ENCODE measurements around the gene NOL4L. TPM values are rescaled to one million over a fixed set of nuclear protein-coding genes. Genes with fewer than 3 reads are reported as not detected.

NOL4L gene
- total RNA-seq, 1 experiment from 2014 or later = 40.9 TPM

DNA sequence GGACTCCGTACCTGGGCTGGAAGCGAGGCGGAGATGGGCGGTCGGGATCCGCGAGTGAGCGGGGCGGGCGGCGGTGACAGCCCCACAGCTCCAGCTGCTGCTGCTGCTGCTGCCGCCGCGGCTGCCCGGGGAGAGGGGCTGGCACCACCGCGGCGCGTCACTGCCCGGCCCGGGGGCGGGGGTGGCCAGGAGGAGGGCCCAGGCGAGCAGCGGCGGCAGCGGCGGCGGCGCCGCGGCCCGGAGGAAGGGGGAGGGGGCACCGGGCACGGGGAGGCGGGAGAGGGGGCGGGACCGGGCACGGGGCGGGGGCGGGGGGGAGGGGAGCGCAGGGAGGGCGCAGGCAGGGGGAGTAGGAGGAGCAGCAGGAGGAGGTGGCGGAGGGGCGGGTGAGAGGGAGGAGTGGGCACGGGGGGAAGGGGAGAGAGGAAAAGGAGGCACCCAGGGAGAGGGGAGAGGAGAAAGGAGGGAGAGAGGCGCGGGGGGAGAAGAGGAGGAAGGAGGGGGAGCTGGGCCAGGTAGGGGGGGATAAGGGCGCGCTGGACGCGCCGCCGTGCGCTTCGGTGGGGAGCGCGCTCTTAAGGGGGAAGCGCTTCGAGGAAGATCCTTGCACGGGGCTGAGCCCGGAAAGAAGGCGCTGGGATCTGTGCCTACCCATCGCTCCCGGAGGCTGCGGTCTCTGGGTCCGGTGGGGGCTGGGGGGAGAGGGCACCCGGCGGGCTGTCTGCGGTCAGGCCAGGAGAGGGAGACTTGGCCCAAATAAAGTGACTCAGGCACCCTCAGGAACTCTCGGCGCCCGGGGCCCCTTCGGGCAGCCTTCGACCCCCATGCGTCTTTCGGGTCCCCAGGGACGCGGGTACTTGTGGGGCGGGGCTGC is 101.5 kb downstream of the NOL4L start:
- H3K79me2 ChIP-seq (ENCODE audit: low read depth) = peaks cover 33% of the 10 kb centered on the region
- no peaks in the 10 kb centered on the region for H3K27me3 ChIP-seq (ENCODE audit: insufficient read depth, low read depth)
- ChIA-PET CTCF (interaction anchor here (0.9 to 1.6 kb wide), 2 partner anchors 8 to 1626 kb away, joined by 6 to 9 read pairs; no protein-coding TSS in a partner anchor), POLR2A (ENCODE audit: unreplicated experiment) (interaction anchor here (0.5 to 0.6 kb wide), 3 partner anchors 98 to 920 kb away, joined by 9 to 28 read pairs (median 21); no protein-coding TSS in a partner anchor)
- H2AFZ ChIP-seq = peak overlapping the region; percentile 79
- no peaks in the 10 kb centered on the region for H3K9me2 ChIP-seq (ENCODE audit: insufficient read depth)
- peaks cover 13% of the 10 kb centered on the region for H3K4me1 ChIP-seq (replicated peaks; ENCODE audit: insufficient read depth)
- TF ChIP-seq EZH2 (IDR thresholded peaks at IDR 0.05; ENCODE audit: low read depth) = no peak
- TF ChIP-seq, protein P1, sequence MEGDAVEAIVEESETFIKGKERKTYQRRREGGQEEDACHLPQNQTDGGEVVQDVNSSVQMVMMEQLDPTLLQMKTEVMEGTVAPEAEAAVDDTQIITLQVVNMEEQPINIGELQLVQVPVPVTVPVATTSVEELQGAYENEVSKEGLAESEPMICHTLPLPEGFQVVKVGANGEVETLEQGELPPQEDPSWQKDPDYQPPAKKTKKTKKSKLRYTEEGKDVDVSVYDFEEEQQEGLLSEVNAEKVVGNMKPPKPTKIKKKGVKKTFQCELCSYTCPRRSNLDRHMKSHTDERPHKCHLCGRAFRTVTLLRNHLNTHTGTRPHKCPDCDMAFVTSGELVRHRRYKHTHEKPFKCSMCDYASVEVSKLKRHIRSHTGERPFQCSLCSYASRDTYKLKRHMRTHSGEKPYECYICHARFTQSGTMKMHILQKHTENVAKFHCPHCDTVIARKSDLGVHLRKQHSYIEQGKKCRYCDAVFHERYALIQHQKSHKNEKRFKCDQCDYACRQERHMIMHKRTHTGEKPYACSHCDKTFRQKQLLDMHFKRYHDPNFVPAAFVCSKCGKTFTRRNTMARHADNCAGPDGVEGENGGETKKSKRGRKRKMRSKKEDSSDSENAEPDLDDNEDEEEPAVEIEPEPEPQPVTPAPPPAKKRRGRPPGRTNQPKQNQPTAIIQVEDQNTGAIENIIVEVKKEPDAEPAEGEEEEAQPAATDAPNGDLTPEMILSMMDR (conservative IDR thresholded peaks at IDR 0.05) = 0 out of 2 replicates have a peak, but pooled peaks have one; percentile 16
- H3K4me3 ChIP-seq = peak overlapping the region; percentile 82
- H4K20me1 ChIP-seq (ENCODE audit: insufficient read depth) = peaks cover 25% of the 10 kb centered on the region
- peaks cover 24% of the 10 kb centered on the region; the same call in 1 of the 2 replicates for H3F3A ChIP-seq (ENCODE audit: insufficient read depth, low read depth)
- H3K9me3 ChIP-seq (ENCODE audit: insufficient read depth, low read depth) = no peaks in the 10 kb centered on the region
- H3K36me3 ChIP-seq (ENCODE audit: low read depth) = no peaks in the 10 kb centered on the region
- H3K4me2 ChIP-seq = peak overlapping the region; percentile 98
- no TSS peak for BruUV-seq (replicated peaks)
- intact Hi-C loops (cut with micrococcal nuclease; ENCODE audit: unreplicated experiment) = loop anchor here (1.0 to 10.0 kb wide), 4 partner anchors 8 to 649 kb away; partner anchors contain the start of gene ASXL1
- H3K27ac ChIP-seq = peak overlapping the region; percentile 41; the same call in 1 of the 2 replicates
- peak; percentile 66 to 86 for DNase-seq

DNA sequence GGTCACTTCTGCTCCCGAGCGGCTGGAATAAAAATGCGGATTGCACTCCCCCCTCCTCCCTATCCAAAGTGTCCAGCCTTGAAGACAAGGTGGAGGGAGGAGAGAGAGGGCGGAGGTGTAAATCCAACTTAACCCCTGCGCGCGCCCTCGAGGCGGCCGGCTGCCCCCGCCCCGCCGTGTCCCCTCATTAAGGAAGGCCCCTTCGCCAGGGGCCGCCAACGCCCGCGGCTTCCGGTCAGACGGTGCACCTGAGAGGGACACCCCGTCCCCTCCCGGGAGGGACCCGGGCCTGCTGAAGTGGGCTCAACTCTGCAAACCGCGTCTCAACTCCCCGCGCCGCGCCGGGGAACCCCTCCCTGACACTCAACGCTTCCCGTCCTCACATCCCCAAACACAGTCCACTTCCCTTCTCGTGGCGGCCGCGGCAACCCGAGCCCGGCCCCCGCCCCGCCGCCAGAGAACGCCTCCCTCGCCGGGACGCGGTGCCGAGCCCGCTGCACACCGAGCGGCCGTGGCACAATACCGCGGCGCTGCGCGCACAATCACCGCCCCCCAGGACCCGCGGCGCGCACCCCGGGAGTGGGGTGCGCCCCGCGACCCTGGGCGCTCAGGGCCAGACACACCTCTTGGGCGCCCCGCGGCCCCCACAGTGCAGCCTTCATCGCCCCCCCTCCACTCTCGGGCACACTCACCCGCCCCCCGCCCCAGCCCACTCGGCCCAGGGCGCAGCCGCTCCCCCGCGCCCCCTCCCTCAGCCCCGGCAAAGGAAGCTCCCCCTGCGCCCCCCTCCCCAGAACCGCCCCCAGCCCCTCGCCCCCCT is 102.5 kb downstream of the NOL4L start:
- Histone ChIP-seq H3K9me2 (ENCODE audit: insufficient read depth) (no peaks in the 10 kb centered on the region), H3K36me3 (ENCODE audit: low read depth) (no peaks in the 10 kb centered on the region), H3K4me2 (peak overlapping the region; percentile 80), H4K20me1 (ENCODE audit: insufficient read depth) (peaks cover 26% of the 10 kb centered on the region), H2AFZ (no peak overlapping the region), H3K79me2 (ENCODE audit: low read depth) (peaks cover 41% of the 10 kb centered on the region), H3K27ac (no peak overlapping the region), H3K4me1 (replicated peaks; ENCODE audit: insufficient read depth) (peaks cover 13% of the 10 kb centered on the region), H3K9me3 (ENCODE audit: insufficient read depth, low read depth) (no peaks in the 10 kb centered on the region), H3F3A (ENCODE audit: insufficient read depth, low read depth) (peaks cover 24% of the 10 kb centered on the region; the same call in 1 of the 2 replicates), H3K27me3 (ENCODE audit: insufficient read depth, low read depth) (no peaks in the 10 kb centered on the region), H3K4me3 (peak overlapping the region; percentile 71)
- POLR2A ChIA-PET (ENCODE audit: unreplicated experiment) = interaction anchor here (0.6 kb wide), 1 partner anchor 264 kb away, joined by 21 read pairs; no protein-coding TSS in a partner anchor
- CTCF ChIA-PET = interaction anchor here (0.9 kb wide), 1 partner anchor 1627 kb away, joined by 6 read pairs; no protein-coding TSS in a partner anchor
- intact Hi-C loops (cut with micrococcal nuclease; ENCODE audit: unreplicated experiment) = loop anchor here (1.0 to 10.0 kb wide), 3 partner anchors 7 to 648 kb away; no protein-coding TSS in a partner anchor
- DNase-seq = peak in 1 of 2 experiments; percentile 34
- BruUV-seq (replicated peaks) = no TSS peak
- TF ChIP-seq, protein P1 (conservative IDR thresholded peaks at IDR 0.05) = no peak

DNA sequence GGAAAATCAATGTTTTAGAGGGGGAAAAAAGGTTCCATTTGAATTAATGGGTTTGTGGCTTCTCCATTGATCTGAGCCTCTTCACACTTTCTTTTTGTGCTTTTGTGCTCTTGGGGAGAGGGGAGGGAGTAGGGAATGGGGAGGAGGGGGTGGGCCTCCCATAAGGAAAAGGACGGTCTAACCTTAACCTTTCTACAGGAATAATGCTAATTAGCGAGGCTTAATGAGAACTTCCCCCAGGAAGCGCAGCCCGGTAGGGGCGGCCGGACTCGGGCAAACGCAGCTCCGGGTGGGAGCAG is 103.0 kb downstream of the NOL4L start:
- Histone ChIP-seq H3K27me3 (ENCODE audit: insufficient read depth, low read depth) (no peaks in the 10 kb centered on the region), H2AFZ (no peak overlapping the region), H3K79me2 (ENCODE audit: low read depth) (peaks cover 46% of the 10 kb centered on the region), H3K4me2 (peak overlapping the region; percentile 80), H3K4me3 (peak overlapping the region; percentile 71; the same call in 1 of the 2 replicates), H3K36me3 (ENCODE audit: low read depth) (no peaks in the 10 kb centered on the region), H3F3A (ENCODE audit: insufficient read depth, low read depth) (peaks cover 24% of the 10 kb centered on the region; the same call in 1 of the 2 replicates), H3K27ac (no peak overlapping the region), H3K9me2 (ENCODE audit: insufficient read depth) (no peaks in the 10 kb centered on the region), H4K20me1 (ENCODE audit: insufficient read depth) (peaks cover 26% of the 10 kb centered on the region), H3K4me1 (replicated peaks; ENCODE audit: insufficient read depth) (peaks cover 16% of the 10 kb centered on the region), H3K9me3 (ENCODE audit: insufficient read depth, low read depth) (no peaks in the 10 kb centered on the region)
- intact Hi-C loops (cut with micrococcal nuclease; ENCODE audit: unreplicated experiment) = loop anchor here (2.0 to 10.0 kb wide), 2 partner anchors 149 to 647 kb away; no protein-coding TSS in a partner anchor
- POLR2A ChIA-PET (ENCODE audit: unreplicated experiment) = no interaction called here
- BruUV-seq (replicated peaks) = no TSS peak
- CTCF ChIA-PET = no interaction called here
- TF ChIP-seq EZH2 (IDR thresholded peaks at IDR 0.05; ENCODE audit: low read depth) = no peak
- TF ChIP-seq, protein P1 (conservative IDR thresholded peaks at IDR 0.05) = no peak
- no peak for DNase-seq
